ENCODE data around the gene DOCK10. TPM values are rescaled to one million over a fixed set of nuclear protein-coding genes. Genes with fewer than 3 reads are reported as not detected.

Gene DOCK10
- total and polyA plus RNA-seq, 10 of the 15 experiments (the other 5 are each of a cell fraction or from before 2014, with no cell fraction given), result 16.9 to 120 (median 85.5) TPM

GRCh38 chr2:224938651-224939182 is 103.6 kb downstream of the DOCK10 start (continued):
- TF ChIP-seq GATAD2B (conservative IDR thresholded peaks at IDR 0.05; ENCODE audit: low read depth), result 0 out of 2 replicates have a peak, but pooled peaks have one; percentile 39
- no peak for TF ChIP-seq IRF5 (IDR thresholded peaks at IDR 0.05; ENCODE audit: borderline replicate concordance)
- no peak for TF ChIP-seq MTA3 (IDR thresholded peaks at IDR 0.05; ENCODE audit: borderline replicate concordance, low read length)
- 0 out of 2 replicates have a peak, but pooled peaks have one; percentile 13 for TF ChIP-seq MLLT1 (IDR thresholded peaks at IDR 0.05)
- TF ChIP-seq IKZF1 (conservative IDR thresholded peaks at IDR 0.05), result peak; percentile 58
- peak; percentile 52; the same call in 1 of the 2 replicates for TF ChIP-seq EED (IDR thresholded peaks at IDR 0.05; ENCODE audit: low read depth)
- TF ChIP-seq USF2 (IDR thresholded peaks at IDR 0.05; ENCODE audit: borderline replicate concordance, low read depth, low read length), result no peak
- peak; percentile 37 for TF ChIP-seq MTA2 (IDR thresholded peaks at IDR 0.05; ENCODE audit: low read depth)
- TF ChIP-seq IKZF2 (IDR thresholded peaks at IDR 0.05), result peak; percentile 63 to 67; a peak in 3 of 4 replicates
- TF ChIP-seq TARDBP (IDR thresholded peaks at IDR 0.05; ENCODE audit: borderline replicate concordance), result no peak
- TF ChIP-seq BMI1 (IDR thresholded peaks at IDR 0.05; ENCODE audit: borderline replicate concordance), result peak; percentile 26; the same call in 1 of the 2 replicates
- TF ChIP-seq KAT2A (conservative IDR thresholded peaks at IDR 0.05; ENCODE audit: control insufficient read depth, low read depth, low read length), result no peak
- TF ChIP-seq SREBF2 (IDR thresholded peaks at IDR 0.05; ENCODE audit: low read length), result no peak
- no peak for TF ChIP-seq HDGF (IDR thresholded peaks at IDR 0.05)
- TF ChIP-seq ZNF384 (IDR thresholded peaks at IDR 0.05; ENCODE audit: borderline replicate concordance, low read depth, low read length), result no peak
- peak; percentile 84 for TF ChIP-seq TCF12 (IDR thresholded peaks at IDR 0.05; ENCODE audit: low read depth, low read length)
- no peak for TF ChIP-seq IRF3 (IDR thresholded peaks at IDR 0.05)
- TF ChIP-seq NFIC (IDR thresholded peaks at IDR 0.05; ENCODE audit: low read depth, low read length), result peak; percentile 48
- TF ChIP-seq MAX (IDR thresholded peaks at IDR 0.05; ENCODE audit: low read depth, low read length), result no peak
- no peak for TF ChIP-seq FOXK2 (IDR thresholded peaks at IDR 0.05)
- TF ChIP-seq POLR2AphosphoS5 (IDR thresholded peaks at IDR 0.05; ENCODE audit: low read length), result no peak
- TF ChIP-seq POLR2AphosphoS2 (IDR thresholded peaks at IDR 0.05; ENCODE audit: low read depth, low read length), result no peak
- TF ChIP-seq NBN (IDR thresholded peaks at IDR 0.05), result 0 out of 2 replicates have a peak, but pooled peaks have one; percentile 16
- no peak for TF ChIP-seq IRF4 (IDR thresholded peaks at IDR 0.05; ENCODE audit: low read depth, low read length)
- TF ChIP-seq ZSCAN29 (IDR thresholded peaks at IDR 0.05), result no peak
- TF ChIP-seq YY1 (IDR thresholded peaks at IDR 0.05; ENCODE audit: low read depth, low read length), result 0 out of 2 replicates have a peak, but pooled peaks have one; percentile 19
